ENCODE measurements around the gene COL1A1. TPM values are rescaled to one million over a fixed set of nuclear protein-coding genes. Genes with fewer than 3 reads are reported as not detected.

The COL1A1 gene
- total RNA-seq, 2 experiments from 2014 or later, result 2.3 to 3.7 TPM

DNA sequence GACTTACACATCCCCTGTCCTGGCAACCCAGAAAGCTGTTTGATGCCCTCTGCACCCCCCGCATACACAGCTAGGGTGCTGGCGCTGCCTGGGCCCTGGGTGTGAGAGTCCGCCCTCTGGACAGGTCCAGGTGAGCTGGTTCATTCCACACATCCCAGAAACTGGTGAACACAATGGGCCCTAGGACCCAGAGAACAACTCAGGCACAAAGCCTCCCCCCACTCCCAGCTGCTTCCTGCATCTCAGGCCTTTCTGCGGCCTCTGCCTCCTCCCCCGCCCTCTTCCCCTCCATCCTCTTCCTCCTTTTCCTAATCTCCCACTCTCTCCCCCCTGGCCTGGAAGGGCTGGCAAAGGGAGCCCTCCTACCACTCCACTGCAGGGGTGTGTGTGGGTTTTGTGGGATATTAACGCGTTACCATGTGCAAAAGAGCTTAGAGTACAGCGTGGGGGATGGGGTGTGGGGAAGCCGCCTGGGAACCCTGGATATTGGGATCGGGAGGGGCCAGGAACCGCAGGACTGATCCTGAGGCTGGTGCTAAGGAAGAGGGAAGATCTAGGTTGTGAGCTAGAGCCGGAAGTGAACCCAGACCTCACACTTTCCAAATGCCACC, 49.4 kb downstream of the COL1A1 start:
- Mint-ChIP-seq H3K4me1 (ENCODE audit: low read depth) (peaks cover 31% of the 10 kb centered on the region), H3K4me3 (peak overlapping the region; percentile 87), H3K27ac (peak overlapping the region; percentile 97), H3K9me3 (no peaks in the 10 kb centered on the region), H3K36me3 (peaks cover 15% of the 10 kb centered on the region), H3K27me3 (no peaks in the 10 kb centered on the region)
- intact Hi-C loops (cut with micrococcal nuclease), result loop anchor here (1.0 to 2.0 kb wide), 3 partner anchors 9 to 21 kb away; partner anchors contain the start of gene SAMD14
- POLR2A ChIA-PET, result interaction anchor here (0.6 to 2.1 kb wide), 4 partner anchors 9 to 21 kb away, joined by 3 to 19 read pairs (median 5); no protein-coding TSS in a partner anchor
- CTCF ChIA-PET, result interaction anchor here (0.6 to 6.2 kb wide), 13 partner anchors 9 to 335 kb away, joined by 3 to 82 read pairs (median 6); partner anchors contain the start of gene PDK2
- peak; percentile 72 for DNase-seq

DNA sequence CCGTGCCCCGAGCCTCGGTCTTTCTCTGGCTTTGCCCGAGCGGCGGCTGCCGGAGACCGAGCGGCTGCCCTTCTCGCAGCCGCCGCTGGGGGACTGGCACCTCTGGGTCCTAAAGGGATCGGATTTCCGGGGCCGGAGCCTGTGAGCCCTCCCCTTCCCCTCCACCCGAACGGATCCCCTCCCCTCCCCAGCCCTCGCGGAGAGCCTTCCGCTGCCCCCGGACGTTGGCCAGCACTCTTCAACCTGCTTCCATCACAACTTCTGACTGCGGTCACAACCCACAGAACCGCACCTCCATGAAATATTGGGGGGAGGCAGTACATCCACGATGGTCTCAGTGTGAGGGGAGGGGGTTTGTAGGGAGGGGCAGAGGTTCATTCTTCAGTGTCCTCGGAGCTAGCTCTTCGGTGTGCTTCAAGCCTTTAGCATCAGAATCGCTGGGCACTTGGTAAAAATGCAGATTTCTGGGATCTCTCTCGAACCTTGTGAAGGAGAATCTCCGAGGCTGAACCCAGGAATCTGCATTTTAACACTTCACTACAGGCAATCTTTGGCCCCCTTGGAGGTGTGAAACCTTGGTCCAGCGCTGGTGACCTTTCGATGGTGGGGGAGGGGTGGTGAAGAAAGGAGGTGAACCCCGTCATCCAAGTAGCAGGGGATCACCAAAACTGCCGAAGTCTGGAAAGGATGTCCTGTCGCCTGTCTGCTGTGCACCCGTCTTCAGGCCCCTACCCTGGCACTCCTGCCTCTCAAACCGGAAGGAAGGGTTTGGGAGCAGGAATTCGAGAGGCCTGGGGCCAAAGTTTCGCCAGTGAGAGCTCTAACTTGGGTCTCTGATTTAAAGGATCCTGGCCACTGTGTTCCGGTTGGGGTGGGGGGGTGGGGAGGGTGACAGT, 50.1 kb downstream of the COL1A1 start:
- POLR2A ChIA-PET, result interaction anchor here (1.4 to 2.1 kb wide), 4 partner anchors 10 to 20 kb away, joined by 4 to 19 read pairs (median 8); no protein-coding TSS in a partner anchor
- intact Hi-C loops (cut with micrococcal nuclease), result loop anchor here (1.0 to 2.0 kb wide), 3 partner anchors 10 to 20 kb away; partner anchors contain the start of gene SAMD14
- CTCF ChIA-PET, result interaction anchor here (0.7 to 6.2 kb wide), 14 partner anchors 10 to 430 kb away, joined by 3 to 82 read pairs (median 6); partner anchors contain the start of genes ITGA3 and PDK2

DNA sequence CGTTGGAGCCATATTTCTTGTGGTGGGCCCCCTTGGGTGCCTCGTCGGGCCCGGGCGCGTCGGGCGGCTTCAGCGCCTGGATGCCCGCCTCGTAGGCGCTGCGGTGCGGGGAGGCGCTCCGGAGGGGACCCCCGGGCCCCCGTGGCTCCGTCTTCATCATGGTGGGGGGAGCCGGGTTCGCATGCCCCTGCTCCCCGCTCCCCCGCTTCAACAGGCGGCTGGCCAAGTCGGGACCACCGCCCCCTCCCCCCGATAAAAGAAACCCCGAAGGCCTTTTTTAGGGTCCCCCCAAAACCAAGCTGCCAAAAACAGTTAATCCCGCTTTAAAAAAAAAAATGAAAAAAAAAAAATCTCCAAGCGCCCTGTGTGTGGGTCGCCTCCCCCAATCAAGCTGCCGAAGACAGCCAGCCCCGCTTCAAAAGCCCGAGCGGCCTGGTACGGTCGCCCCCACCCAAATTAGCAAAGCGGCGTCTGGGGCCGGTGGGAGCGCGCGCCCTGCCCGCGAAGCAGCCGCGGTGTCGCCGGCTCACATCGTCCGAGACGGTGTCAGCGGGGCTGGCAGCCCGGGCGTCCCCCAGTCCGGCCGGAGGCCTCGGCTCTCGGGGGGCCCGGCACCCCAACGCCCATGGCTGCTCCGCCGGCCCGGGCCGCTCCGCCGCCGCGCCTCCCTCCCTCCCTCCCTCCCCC, 50.9 kb downstream of the COL1A1 start, which contains the start of gene PPP1R9B:
Gene PPP1R9B, minus strand, starts transcription at position 324 of the 687 bp plus-strand sequence. Its CDS starts 164 bp downstream, at position 160.
- no peaks in the 10 kb centered on the region for H3K27me3 Mint-ChIP-seq
- H3K9me3 Mint-ChIP-seq, result no peaks in the 10 kb centered on the region
- H3K36me3 Mint-ChIP-seq, result peaks cover 24% of the 10 kb centered on the region
- no peak for DNase-seq
- CTCF ChIA-PET, result interaction anchor here (0.7 to 6.2 kb wide), 8 partner anchors 11 to 429 kb away, joined by 3 to 82 read pairs (median 4); partner anchors contain the start of genes ITGA3 and PDK2
- intact Hi-C loops (cut with micrococcal nuclease), result loop anchor here (1.0 to 2.0 kb wide), 3 partner anchors 10 to 20 kb away; partner anchors contain the start of gene SAMD14
- peaks cover 44% of the 10 kb centered on the region for H3K4me1 Mint-ChIP-seq (ENCODE audit: low read depth)
- peak within 1 kb of the TSS; percentile 97 for H3K27ac Mint-ChIP-seq
- POLR2A ChIA-PET, result interaction anchor here (1.3 to 1.7 kb wide), 2 partner anchors 11 kb away, joined by 4 to 9 read pairs; no protein-coding TSS in a partner anchor
- H3K4me3 Mint-ChIP-seq, result peak within 1 kb of the TSS; percentile 91

More for the DNA sequence above, 50.1 kb downstream of the COL1A1 start:
- Mint-ChIP-seq H3K27me3 (no peaks in the 10 kb centered on the region), H3K4me1 (ENCODE audit: low read depth) (peaks cover 38% of the 10 kb centered on the region), H3K36me3 (peaks cover 21% of the 10 kb centered on the region), H3K4me3 (peak overlapping the region; percentile 87), H3K27ac (peak overlapping the region; percentile 97), H3K9me3 (no peaks in the 10 kb centered on the region)
- DNase-seq, result peak; percentile 94

DNA sequence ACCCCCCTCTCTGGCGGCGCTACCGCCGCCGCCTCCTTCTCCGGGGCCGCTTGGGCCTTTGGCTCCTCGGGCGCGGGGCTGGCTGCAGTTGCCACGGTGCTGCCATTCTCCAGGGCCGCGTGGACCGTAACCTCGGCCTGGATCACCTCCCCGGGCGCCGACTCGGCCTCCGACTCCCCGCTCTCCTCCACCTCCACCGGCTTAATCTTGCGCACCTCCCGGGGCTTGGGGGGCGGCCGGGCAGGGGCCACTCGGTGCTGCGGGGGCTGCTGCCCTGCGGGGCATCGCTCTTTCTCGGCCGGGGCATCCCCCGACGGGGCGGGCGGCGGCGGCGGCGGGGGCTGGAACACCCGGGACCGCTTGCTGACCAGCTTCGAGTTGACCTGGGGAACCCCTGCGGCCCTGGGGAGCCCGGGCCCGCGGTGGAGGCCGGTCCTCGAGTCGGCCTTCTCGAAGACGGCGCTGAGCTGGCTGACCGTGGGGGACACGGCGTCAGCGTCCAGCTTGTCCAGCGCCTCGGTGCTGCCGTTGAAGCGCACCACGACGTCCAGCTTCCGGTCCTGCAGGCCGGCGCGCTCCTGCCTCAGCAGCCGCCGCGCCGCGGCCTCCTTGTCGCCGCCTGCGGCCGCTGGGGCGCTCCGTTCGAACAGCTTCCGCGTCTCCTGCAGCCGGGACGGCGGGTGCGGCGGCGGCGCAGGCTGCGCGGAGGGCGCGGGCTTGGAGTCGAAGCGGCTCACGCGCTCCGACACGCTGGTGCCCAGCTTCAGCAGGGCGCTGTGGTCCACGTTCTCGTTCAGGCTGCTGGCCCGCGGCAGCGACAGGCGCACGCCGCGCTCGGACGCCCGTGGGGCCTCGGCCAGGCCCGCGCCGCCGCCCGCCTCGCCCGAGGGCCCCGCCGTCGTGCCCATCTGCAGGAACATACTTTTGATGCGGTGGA, 51.7 kb downstream of the COL1A1 start:
- Mint-ChIP-seq H3K4me1 (ENCODE audit: low read depth) (peaks cover 44% of the 10 kb centered on the region), H3K36me3 (peaks cover 28% of the 10 kb centered on the region), H3K4me3 (peak overlapping the region; percentile 91), H3K27me3 (no peaks in the 10 kb centered on the region), H3K27ac (peak overlapping the region; percentile 93), H3K9me3 (no peaks in the 10 kb centered on the region)
- ChIA-PET POLR2A (interaction anchor here (1.3 to 1.7 kb wide), 2 partner anchors 10 to 11 kb away, joined by 4 to 9 read pairs; no protein-coding TSS in a partner anchor), CTCF (interaction anchor here (1.0 to 6.2 kb wide), 7 partner anchors 8 to 94 kb away, joined by 3 to 82 read pairs (median 5); partner anchors contain the start of genes ITGA3 and PDK2)
- intact Hi-C loops (cut with micrococcal nuclease), result loop anchor here (2.0 to 5.0 kb wide), 2 partner anchors 19 to 92 kb away; partner anchors contain the start of genes ITGA3 and SAMD14
- DNase-seq, result peak; percentile 67

DNA sequence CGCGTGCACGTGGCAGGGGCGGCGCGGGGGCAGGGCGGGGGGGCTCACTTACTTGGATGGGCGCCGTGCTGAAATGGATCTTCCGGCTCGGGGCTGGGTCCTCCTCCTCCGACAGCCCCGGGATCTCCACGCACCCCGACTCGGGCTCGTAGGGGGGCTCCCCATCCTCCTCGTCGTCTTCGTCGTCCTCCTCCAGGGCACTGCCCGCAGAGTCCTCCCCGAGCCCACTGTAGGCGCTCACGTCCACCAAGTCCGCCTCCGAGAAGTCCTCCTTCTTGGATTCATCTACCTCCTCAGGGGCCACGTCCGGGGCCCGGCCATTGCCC, 52.4 kb downstream of the COL1A1 start:
- Mint-ChIP-seq H3K27me3 (no peaks in the 10 kb centered on the region), H3K27ac (peak overlapping the region; percentile 93), H3K9me3 (no peaks in the 10 kb centered on the region), H3K4me3 (peak overlapping the region; percentile 91), H3K36me3 (peaks cover 35% of the 10 kb centered on the region), H3K4me1 (ENCODE audit: low read depth) (peaks cover 44% of the 10 kb centered on the region)
- CTCF ChIA-PET, result interaction anchor here (1.0 to 6.2 kb wide), 7 partner anchors 9 to 55 kb away, joined by 3 to 82 read pairs (median 16); partner anchors contain the start of gene PDK2
- intact Hi-C loops (cut with micrococcal nuclease), result loop anchor here (5.0 kb wide), 1 partner anchor 92 kb away; the partner anchor contains the start of gene ITGA3
- POLR2A ChIA-PET, result interaction anchor here (0.7 to 1.3 kb wide), 2 partner anchors 12 to 17 kb away, joined by 3 to 4 read pairs; no protein-coding TSS in a partner anchor
- no peak for DNase-seq

DNA sequence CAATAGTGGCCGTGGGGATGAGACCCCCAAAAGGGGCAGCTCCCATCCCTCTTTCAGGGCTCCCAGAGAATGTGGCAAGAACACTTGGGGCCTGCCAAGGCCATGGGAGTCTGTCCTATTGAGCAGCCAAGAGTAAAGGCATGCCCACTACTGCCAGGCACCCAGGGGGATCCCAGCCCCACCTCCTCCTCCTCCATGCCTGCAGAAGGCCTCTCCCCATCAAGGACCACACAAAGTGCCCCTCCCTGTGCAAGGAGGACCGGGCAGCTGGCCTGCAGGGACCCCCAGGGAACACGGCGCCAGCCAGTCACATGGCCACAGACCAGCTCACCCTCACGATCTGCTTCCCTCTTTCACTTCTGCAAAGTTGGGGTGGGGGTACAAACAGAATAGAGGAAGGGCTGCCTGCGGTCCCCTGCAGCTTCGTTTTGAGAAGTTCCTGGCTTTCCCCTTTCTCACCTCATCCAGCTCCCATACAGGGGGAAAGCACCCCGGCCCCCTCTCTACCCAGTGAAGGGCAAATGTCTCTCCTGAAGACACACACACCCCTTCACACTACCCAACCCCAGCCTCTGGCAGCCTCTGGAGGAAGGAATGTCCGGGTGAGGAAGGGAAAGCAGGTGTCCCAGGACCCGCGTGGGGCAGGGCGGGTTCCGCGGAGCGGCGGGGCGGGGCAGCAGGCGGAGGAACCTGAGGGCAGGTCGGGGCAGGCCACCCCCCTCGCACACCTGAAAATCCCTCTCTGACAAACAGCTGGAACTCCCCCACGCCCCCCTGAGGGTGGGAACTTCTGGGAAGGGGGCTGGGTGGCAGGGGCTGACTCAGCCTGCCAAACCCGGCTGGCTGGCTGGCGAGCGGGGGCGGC, 53.0 kb downstream of the COL1A1 start:
- H3K36me3 Mint-ChIP-seq, result peaks cover 38% of the 10 kb centered on the region
- POLR2A ChIA-PET, result interaction anchor here (0.7 kb wide), 2 partner anchors 12 to 17 kb away, joined by 3 read pairs; no protein-coding TSS in a partner anchor
- peaks cover 50% of the 10 kb centered on the region for H3K4me1 Mint-ChIP-seq (ENCODE audit: low read depth)
- H3K27me3 Mint-ChIP-seq, result no peaks in the 10 kb centered on the region
- peak overlapping the region; percentile 91 for H3K4me3 Mint-ChIP-seq
- H3K9me3 Mint-ChIP-seq, result no peaks in the 10 kb centered on the region
- peak; percentile 91 for DNase-seq
- CTCF ChIA-PET, result interaction anchor here (0.6 to 6.2 kb wide), 10 partner anchors 8 to 54 kb away, joined by 3 to 82 read pairs (median 4); partner anchors contain the start of genes PDK2 and SAMD14
- peak overlapping the region; percentile 95 for H3K27ac Mint-ChIP-seq
- intact Hi-C loops (cut with micrococcal nuclease), result loop anchor here (1.0 to 5.0 kb wide), 2 partner anchors 53 to 91 kb away; partner anchors contain the start of genes ITGA3 and PDK2

DNA sequence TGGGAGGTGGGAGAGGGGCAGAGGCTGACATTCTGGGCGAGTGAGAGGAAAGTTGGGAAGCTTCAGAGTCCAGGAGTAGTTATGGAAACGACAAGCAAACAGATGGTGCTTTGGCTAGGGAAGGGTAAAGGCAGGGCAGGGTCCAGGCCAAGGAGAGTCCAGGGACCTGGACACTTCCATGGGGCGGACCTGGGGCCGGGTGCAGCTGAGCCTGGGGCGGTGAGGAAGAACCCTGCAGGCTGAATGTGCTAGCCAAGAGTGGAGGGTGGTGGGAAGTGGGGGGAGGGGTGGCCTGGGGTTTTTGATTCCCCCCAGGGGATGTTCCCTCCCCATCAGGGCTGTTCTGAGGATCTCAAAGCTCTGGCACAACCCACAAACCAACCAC, 53.6 kb downstream of the COL1A1 start:
- peak; percentile 49 for DNase-seq
- Mint-ChIP-seq H3K4me1 (ENCODE audit: low read depth) (peaks cover 54% of the 10 kb centered on the region), H3K9me3 (no peaks in the 10 kb centered on the region), H3K36me3 (peaks cover 42% of the 10 kb centered on the region), H3K27ac (peak overlapping the region; percentile 95), H3K27me3 (no peaks in the 10 kb centered on the region), H3K4me3 (peak overlapping the region; percentile 91)
- ChIA-PET POLR2A (interaction anchor here (0.7 kb wide), 1 partner anchor 13 kb away, joined by 3 read pairs; no protein-coding TSS in a partner anchor), CTCF (interaction anchor here (0.6 to 6.2 kb wide), 10 partner anchors 7 to 53 kb away, joined by 3 to 82 read pairs (median 4); partner anchors contain the start of genes PDK2 and SAMD14)
- intact Hi-C loops (cut with micrococcal nuclease), result loop anchor here (1.0 to 5.0 kb wide), 3 partner anchors 13 to 91 kb away; partner anchors contain the start of genes ITGA3 and PDK2

DNA sequence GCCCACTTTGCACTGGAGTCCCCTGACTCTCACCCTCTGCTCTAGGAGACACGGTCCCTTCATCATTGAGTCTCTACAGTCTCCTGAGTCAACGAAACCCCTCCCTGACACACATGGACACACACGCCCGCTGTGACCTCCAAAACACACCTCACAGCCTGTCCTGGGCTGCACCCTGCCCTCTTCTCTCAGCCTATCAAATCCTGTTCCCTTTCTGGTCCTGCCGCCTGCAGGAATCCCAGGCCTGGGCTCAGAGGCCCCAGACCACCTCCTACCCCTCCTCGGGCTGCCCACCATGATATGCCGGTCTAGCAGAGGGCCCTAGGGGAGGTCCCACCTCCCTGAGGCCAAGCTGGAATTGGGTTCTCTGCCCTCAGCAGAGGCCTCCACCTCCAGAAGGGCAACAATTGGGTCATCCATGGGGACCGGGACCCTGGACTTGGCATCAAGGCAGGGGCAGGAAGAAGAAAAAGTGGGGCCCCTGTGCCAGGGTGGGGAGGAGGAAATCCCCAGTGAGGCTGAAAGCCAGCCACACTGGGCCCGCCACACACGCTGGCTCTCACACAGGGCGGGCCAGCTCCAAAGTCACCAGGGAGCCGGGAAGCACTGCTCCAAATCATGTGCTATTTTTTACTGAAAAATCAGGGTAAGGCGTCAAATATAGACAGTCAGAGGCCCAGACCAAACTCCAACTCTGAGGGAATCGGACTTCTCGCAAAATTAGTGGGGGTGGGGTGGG, 54.3 kb downstream of the COL1A1 start:
- H3K9me3 Mint-ChIP-seq, result no peaks in the 10 kb centered on the region
- POLR2A ChIA-PET, result no interaction called here
- peaks cover 56% of the 10 kb centered on the region for H3K4me1 Mint-ChIP-seq (ENCODE audit: low read depth)
- peak overlapping the region; percentile 95 for H3K27ac Mint-ChIP-seq
- no peaks in the 10 kb centered on the region for H3K27me3 Mint-ChIP-seq
- intact Hi-C loops (cut with micrococcal nuclease), result loop anchor here (2.0 to 5.0 kb wide), 2 partner anchors 14 to 90 kb away; partner anchors contain the start of gene ITGA3
- CTCF ChIA-PET, result interaction anchor here (0.8 to 6.2 kb wide), 9 partner anchors 8 to 53 kb away, joined by 3 to 82 read pairs (median 4); partner anchors contain the start of gene SAMD14
- H3K36me3 Mint-ChIP-seq, result peaks cover 47% of the 10 kb centered on the region
- DNase-seq, result peak; percentile 31
- H3K4me3 Mint-ChIP-seq, result peak overlapping the region; percentile 91
